WI38 (cell line): Measurements from ENCODE around the gene DDAH1.

ENCODE experiments used
- H3K4me3 ChIP-seq: 2 replicates; pipeline ENCODE4 v1.5.1; 2011; ENCODE audit warnings: low read depth, mild to moderate bottlenecking, control low read depth, low read length
- CTCF ChIP-seq: IDR thresholded peaks from 2 replicates; pipeline ENCODE4 v1.5.1; 2012; ENCODE audit warnings: low read depth, mild to moderate bottlenecking, control low read depth, low read length

The DDAH1 gene

DNA sequence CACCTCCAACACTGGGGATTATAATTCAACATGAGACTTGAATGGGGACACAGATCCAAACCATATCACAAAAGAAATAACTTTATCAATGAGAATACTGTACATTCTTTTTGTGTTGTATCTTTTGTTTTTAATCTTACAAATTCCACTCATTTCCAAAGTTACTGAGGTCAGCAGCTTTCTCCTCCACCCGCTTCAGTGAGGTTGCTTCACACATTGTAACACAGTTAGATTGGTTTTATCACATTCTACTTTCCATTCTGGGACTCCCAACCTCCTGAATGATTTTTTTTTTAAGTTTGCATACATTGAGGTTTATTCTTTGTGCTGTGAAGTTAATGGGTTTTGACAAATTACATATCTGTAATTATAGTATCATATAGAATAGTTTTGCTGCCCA is 43.8 kb downstream of the DDAH1 start:
- TF ChIP-seq CTCF, result no peak
- H3K4me3 ChIP-seq, result no peak overlapping the region

DNA sequence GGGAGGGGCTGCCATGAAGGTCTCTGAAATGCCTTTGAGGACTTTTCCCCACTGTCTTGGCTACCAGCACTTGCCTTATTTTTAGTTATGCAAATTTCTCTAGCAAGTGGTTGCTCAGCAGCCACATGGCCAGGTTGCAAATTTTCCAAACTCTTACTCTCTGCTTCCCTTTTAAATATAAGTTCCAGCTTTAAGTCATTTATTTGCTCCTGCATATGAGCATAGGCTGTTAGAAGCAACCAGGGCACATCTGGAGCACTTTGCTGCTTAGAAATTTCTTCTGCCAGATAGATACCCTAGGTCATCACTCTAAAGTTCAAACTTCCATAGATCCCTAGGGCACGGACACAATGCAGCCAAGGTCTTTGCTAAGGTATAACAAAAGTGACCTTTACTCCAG is 44.8 kb downstream of the DDAH1 start:
- no peak overlapping the region for H3K4me3 ChIP-seq
- TF ChIP-seq CTCF, result no peak

DNA sequence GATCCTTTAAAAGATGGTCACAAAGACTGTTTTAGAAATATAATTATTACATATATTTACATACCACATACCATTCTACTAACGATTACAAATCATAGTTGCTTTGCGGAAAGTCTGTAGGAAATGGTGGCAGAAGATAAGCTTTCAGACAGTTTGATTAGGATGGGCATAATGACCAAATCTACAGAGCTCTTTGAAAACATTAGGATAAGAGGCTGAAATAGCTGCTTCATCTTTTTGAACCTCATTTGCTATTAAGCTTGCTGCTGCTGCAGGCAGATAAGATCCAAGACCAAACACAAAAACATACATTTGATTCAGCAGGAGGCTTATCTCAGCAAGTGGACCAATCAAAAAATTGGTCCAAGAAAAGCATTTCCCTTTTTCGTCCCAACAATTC is 47.1 kb downstream of the DDAH1 start:
- no peak overlapping the region for H3K4me3 ChIP-seq
- no peak for TF ChIP-seq CTCF

DNA sequence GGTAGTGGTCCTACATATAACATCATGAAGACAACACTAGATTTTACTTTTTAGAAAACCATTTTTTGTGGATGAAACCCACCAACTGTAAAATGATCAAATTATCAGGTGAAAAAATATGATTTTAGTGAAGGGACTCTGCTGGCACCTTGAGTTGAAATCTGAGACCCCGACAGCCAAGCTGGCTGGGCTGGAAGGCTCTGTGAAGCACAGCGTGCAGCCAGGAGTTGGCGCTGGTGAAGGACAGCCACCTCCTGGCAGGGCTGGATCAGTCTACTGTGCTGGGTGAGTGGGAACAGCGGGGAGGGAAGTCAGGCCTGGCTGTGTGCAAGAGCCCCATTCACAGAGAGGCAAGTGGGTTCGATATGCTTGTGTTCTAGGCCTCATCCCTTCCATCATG is 47.9 kb downstream of the DDAH1 start:
- no peak for TF ChIP-seq CTCF
- H3K4me3 ChIP-seq, result no peak overlapping the region

DNA sequence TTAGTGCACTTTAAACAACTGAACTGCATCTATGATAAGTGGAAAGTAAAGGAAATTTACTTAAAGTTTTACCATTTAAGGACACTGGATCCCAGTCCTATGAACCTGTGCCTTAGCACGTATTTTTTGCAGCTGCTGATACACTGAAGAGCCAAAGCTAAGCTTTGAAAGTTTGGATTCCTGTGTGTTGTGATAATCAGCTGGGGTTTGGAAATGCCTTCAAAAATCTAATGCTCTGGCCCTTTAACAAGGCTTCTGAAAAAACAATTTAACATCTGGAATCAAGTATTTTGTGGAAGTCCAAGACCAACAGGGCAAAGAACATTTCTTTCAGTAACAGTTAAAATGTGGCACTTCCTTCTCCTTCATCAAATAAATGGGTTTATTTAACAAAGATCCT is 51.8 kb downstream of the DDAH1 start:
- TF ChIP-seq CTCF, result no peak
- H3K4me3 ChIP-seq, result no peak overlapping the region

GRCh38 chr1:85411567-85412305 is 53.2 kb downstream of the DDAH1 start:
- no peak overlapping the region for H3K4me3 ChIP-seq
- no peak for TF ChIP-seq CTCF

DNA sequence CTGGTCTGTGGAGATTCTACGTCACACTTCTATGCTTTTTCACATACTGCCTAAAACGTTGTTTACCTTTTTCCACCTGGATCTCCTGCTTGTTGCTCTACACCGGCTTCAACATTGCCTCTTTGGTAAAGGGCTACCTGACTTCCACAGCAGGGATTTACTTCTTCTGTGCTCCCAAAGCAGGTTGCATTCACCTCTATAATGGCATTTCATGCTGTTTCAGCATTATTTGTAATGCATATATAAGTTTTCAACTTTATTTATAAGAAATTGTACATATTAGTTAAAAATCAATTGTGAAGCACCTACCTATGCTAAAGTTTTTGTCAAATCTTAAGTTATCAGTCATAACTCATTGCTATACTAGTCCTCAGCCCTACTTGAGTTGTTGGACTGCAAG is 55.4 kb downstream of the DDAH1 start:
- no peak overlapping the region for H3K4me3 ChIP-seq
- no peak for TF ChIP-seq CTCF
